ENCODE measurements around the gene UPF2.
A peak's percentile ranks its signal among the peaks of the same experiment; 100 is the strongest.
"Not testable (repeated sequence)": the region's sequence is repeated elsewhere in the genome, so short reads cannot be mapped to it uniquely, and the experiment has no call there.

UPF2 gene

DNA sequence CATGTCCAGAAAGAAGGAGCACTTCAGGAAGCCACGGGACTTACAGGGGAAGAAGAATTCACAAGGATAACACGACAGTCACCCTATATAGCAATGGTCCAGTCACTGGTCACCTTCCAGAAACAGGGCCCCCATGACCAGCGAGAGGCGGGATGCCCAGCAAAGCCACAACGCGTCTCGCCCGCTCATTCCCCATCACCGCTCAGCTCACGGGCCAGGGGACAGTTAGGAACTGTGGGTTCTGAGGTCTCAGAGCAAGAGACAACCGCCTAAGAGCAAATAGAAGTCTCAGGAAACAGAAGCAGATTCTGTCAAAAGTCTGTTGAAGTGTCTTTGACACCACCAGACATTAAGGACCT lies 147.5 kb downstream of the UPF2 start:
- DNase-seq (ENCODE audit: low read depth, low spot score) = no peak
- TF ChIP-seq POLR2AphosphoS5 (IDR thresholded peaks at IDR 0.05; ENCODE audit: borderline replicate concordance, low read depth, low read length) (no peak), FOXP2 (optimal IDR thresholded peaks at IDR 0.05; ENCODE audit: control extremely low read depth, extremely low read length, insufficient read depth) (no peak), EZH2 (IDR thresholded peaks at IDR 0.05) (no peak)
- Histone ChIP-seq H3K9ac (ENCODE audit: insufficient read length) (no peak overlapping the region), H3K27ac (no peak overlapping the region), H3K9me3 (ENCODE audit: low read depth, low read length) (no peaks in the 10 kb centered on the region), H3K4me3 (no peak overlapping the region), H3K36me3 (ENCODE audit: insufficient read depth, low read length) (no peaks in the 10 kb centered on the region)

DNA sequence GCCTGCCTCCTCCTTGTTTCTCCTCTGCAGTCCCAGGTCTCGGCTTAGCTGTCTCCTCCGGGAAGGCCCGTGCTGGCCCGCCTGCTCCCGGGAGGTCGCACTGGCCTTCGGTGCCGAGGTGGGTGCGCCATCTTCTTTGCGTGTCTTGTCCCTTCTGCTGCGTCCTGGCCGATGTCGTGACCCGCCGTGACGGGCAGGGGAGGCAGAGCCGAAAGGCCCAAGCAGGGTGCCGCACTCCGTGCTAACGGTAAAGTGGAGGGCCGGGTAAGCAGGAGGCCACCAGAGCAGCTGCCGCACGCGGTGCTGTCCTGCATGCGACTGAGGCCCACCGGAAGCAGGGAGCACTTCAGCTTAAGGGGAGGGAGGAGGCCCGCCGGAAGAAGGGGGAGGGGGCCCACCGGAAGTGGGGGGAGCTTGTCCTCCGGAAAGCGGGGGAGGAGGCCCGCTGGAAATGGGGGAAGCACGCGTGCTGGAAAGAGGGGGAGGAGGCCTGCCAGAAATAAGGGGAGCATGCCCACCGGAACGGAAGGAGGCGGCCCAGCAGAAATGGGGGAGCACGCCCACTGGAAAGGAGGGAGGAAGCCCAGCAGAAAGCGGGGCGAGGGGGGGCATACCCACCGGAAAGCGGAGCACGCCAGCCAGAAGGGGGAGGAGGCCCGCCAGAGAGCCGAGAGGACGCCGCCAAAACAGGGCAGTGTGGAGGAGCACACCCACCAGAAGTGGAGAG lies 148.1 kb downstream of the UPF2 start:
- TF ChIP-seq FOXP2 (optimal IDR thresholded peaks at IDR 0.05; ENCODE audit: control extremely low read depth, extremely low read length, insufficient read depth) (no peak), POLR2AphosphoS5 (IDR thresholded peaks at IDR 0.05; ENCODE audit: borderline replicate concordance, low read depth, low read length) (peak; percentile 64; the same call in 1 of the 2 replicates)
- DNase-seq (ENCODE audit: low read depth, low spot score) = peak; percentile 12
- no peak overlapping the region for H3K9ac ChIP-seq (ENCODE audit: insufficient read length)
- H3K9me3 ChIP-seq (ENCODE audit: low read depth, low read length) = no peaks in the 10 kb centered on the region
- H3K36me3 ChIP-seq (ENCODE audit: insufficient read depth, low read length) = no peaks in the 10 kb centered on the region
- H3K4me3 ChIP-seq = no peak overlapping the region
- H3K27ac ChIP-seq = no peak overlapping the region

DNA sequence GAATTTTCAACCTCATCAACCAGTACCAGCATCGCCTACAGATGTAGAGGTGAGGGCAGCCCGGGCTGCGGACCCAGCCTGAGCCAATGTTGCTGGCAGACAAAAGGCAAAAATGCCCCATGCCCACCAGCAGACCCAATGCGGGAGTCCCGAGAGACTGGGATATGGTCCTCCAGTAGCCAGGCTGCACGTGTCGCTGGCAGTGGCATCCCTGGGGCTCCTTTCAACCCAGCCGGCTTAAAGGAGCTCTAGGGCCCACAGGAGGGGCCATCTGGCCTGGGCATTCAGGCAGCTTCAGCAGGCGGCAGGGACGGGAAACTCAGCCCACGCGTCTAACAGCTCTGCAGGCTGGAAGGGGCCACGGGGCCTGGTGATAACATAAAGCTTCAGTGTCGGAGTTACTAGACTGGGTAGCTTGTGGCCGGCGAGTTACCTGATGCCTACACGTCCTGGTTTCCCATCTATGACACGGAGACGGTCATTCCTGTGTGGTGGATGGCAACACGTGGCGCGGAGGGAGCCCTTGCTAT lies 148.8 kb downstream of the UPF2 start:
- TF ChIP-seq FOXP2 (optimal IDR thresholded peaks at IDR 0.05; ENCODE audit: control extremely low read depth, extremely low read length, insufficient read depth) (no peak), POLR2AphosphoS5 (IDR thresholded peaks at IDR 0.05; ENCODE audit: borderline replicate concordance, low read depth, low read length) (no peak), EZH2 (IDR thresholded peaks at IDR 0.05) (no peak)
- no peak for DNase-seq (ENCODE audit: low read depth, low spot score)
- no peaks in the 10 kb centered on the region for H3K9me3 ChIP-seq (ENCODE audit: low read depth, low read length)

DNA sequence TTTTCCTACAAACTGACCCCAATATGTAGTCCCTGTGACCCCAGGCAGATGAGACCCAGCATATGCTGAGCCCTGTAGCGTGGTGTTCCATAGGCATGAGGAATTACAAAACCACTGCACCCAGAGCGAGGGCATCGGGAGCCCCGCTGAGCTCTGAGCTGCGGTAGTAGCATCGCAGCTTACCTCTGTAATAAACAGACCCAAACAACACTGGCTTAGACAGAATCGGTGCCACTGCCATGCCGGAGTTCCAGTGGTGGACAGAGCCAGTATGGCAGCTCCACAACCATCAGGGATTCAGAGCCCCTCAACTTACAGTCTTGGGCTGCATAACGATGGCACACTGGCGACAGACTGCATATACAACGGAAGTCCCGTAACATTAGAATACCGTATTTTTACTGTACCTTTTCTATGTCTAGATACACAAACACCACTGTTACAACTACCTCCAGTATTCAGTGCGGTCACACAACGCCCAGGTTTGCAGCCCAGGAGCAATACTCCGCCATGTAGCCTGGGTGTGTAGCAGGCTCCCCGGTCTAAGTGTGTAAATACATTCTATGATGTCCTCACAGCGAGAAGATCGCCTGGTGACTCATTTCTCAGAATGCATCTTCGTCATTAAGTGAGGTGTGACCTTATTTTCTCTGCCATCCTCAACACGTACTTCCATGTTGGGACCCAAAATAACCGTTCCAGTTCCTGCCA lies 150.7 kb downstream of the UPF2 start:
- TF ChIP-seq FOXP2 (optimal IDR thresholded peaks at IDR 0.05; ENCODE audit: control extremely low read depth, extremely low read length, insufficient read depth) (no peak), POLR2AphosphoS5 (IDR thresholded peaks at IDR 0.05; ENCODE audit: borderline replicate concordance, low read depth, low read length) (no peak), EZH2 (IDR thresholded peaks at IDR 0.05) (no peak)
- Histone ChIP-seq H3K27ac (no peak overlapping the region), H3K9ac (ENCODE audit: insufficient read length) (no peak overlapping the region), H3K9me3 (ENCODE audit: low read depth, low read length) (no peaks in the 10 kb centered on the region), H3K36me3 (ENCODE audit: insufficient read depth, low read length) (no peaks in the 10 kb centered on the region), H3K4me3 (no peak overlapping the region)
- no peak for DNase-seq (ENCODE audit: low read depth, low spot score)

More for the DNA sequence above, 148.8 kb downstream of the UPF2 start:
- no peak overlapping the region for H3K27ac ChIP-seq
- H3K9ac ChIP-seq (ENCODE audit: insufficient read length) = no peak overlapping the region
- H3K36me3 ChIP-seq (ENCODE audit: insufficient read depth, low read length) = no peaks in the 10 kb centered on the region
- no peak overlapping the region for H3K4me3 ChIP-seq

DNA sequence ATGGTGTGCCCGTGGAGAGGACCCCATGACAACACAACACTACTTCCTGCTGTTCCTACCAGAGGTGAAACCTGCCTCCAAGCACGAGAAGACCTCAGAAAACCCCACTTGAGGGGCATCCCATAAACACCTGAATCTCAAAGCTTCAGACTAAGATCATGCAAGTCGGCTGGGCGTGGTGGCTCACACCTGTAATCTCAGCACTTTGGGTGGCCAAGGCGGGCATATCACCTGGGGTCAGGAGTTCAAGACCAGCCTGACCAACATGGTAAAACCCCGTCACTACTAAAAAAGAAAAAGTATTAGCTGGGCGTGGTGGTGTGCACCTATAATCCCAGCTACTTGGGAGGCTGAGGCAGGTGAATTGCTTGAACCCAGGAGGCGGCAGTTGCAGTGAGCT lies 153.3 kb downstream of the UPF2 start:
- H3K9ac ChIP-seq (ENCODE audit: insufficient read length); H3K9me3 ChIP-seq (ENCODE audit: low read depth, low read length); H3K4me3 ChIP-seq; DNase-seq (ENCODE audit: low read depth, low spot score); H3K27ac ChIP-seq; H3K36me3 ChIP-seq (ENCODE audit: insufficient read depth, low read length): not testable (repeated sequence)

DNA sequence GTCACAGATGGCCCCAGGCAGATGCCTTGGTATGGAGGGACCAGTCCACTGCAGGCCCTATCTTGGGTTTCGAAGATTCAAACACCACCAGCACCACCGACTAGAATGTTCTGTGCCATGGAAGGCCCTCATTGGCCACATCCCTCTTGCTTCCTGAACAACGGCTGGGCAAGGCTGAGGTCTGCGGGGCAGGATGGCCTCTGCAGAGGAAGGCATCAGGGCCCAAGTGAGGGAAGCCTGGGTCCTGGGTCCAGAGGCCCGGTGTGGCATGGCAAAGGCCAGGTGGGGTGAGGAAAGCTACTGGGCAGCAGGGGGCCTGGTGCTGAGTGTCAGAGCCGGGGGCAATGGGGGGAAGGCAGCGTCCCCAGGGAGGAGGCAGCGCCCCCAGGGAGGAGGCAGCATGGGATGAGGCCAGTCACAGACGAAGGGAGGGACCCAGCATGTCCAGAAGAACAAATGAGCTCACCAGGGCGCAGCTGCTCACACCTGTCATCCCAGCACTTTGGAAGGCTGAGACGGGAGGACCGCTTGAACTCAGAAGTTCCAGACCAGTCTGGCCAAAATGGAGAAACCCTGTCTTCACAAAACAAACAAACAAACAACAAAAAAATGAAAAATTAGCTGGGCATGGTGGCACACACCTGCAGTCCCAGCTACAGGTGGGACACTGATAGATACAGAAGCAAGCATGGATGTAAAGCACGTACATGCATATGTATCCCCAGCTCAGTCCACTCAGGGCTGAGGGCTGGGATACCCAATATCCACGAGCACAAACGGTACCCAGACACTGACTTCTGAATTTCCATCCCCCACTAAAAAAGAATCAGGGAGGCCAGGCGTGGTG lies 155.0 kb downstream of the UPF2 start:
- Histone ChIP-seq H3K9ac (ENCODE audit: insufficient read length) (no peak overlapping the region), H3K27ac (no peak overlapping the region), H3K36me3 (ENCODE audit: insufficient read depth, low read length) (no peaks in the 10 kb centered on the region), H3K4me3 (no peak overlapping the region), H3K9me3 (ENCODE audit: low read depth, low read length) (no peaks in the 10 kb centered on the region)
- DNase-seq (ENCODE audit: low read depth, low spot score) = no peak
- TF ChIP-seq EZH2 (IDR thresholded peaks at IDR 0.05) (no peak), FOXP2 (optimal IDR thresholded peaks at IDR 0.05; ENCODE audit: control extremely low read depth, extremely low read length, insufficient read depth) (no peak), POLR2AphosphoS5 (IDR thresholded peaks at IDR 0.05; ENCODE audit: borderline replicate concordance, low read depth, low read length) (no peak)

DNA sequence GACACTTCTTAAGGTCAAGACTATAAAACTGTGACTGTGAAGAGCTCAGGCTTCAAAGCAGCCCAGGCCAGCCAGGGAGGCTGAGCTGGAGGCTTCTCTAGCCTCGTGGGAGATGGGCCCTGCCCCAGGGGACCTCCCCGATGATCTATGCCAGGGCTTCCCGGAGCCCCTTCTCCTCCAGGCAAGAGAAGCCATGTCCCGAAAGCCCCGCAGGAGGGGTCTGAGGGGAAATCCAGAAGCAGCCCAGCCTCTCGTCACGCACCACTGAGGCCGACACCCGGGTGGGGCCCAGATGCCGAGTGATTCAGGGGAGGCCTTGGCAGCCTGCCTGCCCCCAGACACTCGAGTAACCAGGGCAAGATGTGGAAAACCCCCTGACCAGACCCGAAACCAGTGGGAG lies 155.8 kb downstream of the UPF2 start:
- H3K4me3 ChIP-seq = no peak overlapping the region
- H3K36me3 ChIP-seq (ENCODE audit: insufficient read depth, low read length) = no peaks in the 10 kb centered on the region
- DNase-seq (ENCODE audit: low read depth, low spot score) = no peak
- TF ChIP-seq FOXP2 (optimal IDR thresholded peaks at IDR 0.05; ENCODE audit: control extremely low read depth, extremely low read length, insufficient read depth) (no peak), EZH2 (IDR thresholded peaks at IDR 0.05) (no peak)
- no peak overlapping the region for H3K9ac ChIP-seq (ENCODE audit: insufficient read length)
- H3K9me3 ChIP-seq (ENCODE audit: low read depth, low read length) = no peaks in the 10 kb centered on the region
- H3K27ac ChIP-seq = no peak overlapping the region

DNA sequence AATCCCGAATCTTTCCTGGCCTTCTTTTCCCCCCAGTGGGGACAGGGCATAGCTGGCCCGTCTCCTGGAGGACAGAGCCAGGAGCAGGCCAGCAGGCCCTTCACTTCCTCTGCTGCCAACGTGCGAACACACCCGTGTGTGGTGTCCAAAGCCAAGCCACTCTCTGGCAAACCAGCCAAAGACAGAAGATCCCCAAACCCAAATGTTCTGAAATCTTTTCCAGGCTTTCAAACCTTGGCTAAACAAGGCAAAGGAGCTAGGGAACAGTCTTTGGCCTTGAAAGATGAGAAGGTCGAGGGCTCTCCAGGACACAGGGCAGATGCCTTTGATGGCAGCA lies 156.5 kb downstream of the UPF2 start:
- Histone ChIP-seq H3K9ac (ENCODE audit: insufficient read length) (no peak overlapping the region), H3K36me3 (ENCODE audit: insufficient read depth, low read length) (no peaks in the 10 kb centered on the region), H3K27ac (no peak overlapping the region), H3K4me3 (no peak overlapping the region), H3K9me3 (ENCODE audit: low read depth, low read length) (no peaks in the 10 kb centered on the region)
- no peak for TF ChIP-seq FOXP2 (optimal IDR thresholded peaks at IDR 0.05; ENCODE audit: control extremely low read depth, extremely low read length, insufficient read depth)
- no peak for TF ChIP-seq POLR2AphosphoS5 (IDR thresholded peaks at IDR 0.05; ENCODE audit: borderline replicate concordance, low read depth, low read length)
- TF ChIP-seq EZH2 (IDR thresholded peaks at IDR 0.05) = no peak
- DNase-seq (ENCODE audit: low read depth, low spot score) = no peak

All from SK-N-MC (cell line).